Measurements from ENCODE around the gene TSSC4. TPM values are rescaled to one million over a fixed set of nuclear protein-coding genes. Genes with fewer than 3 reads are reported as not detected.

TSSC4 gene
- total RNA-seq, 1 donor from 2014 or later: 48.4 TPM

DNA sequence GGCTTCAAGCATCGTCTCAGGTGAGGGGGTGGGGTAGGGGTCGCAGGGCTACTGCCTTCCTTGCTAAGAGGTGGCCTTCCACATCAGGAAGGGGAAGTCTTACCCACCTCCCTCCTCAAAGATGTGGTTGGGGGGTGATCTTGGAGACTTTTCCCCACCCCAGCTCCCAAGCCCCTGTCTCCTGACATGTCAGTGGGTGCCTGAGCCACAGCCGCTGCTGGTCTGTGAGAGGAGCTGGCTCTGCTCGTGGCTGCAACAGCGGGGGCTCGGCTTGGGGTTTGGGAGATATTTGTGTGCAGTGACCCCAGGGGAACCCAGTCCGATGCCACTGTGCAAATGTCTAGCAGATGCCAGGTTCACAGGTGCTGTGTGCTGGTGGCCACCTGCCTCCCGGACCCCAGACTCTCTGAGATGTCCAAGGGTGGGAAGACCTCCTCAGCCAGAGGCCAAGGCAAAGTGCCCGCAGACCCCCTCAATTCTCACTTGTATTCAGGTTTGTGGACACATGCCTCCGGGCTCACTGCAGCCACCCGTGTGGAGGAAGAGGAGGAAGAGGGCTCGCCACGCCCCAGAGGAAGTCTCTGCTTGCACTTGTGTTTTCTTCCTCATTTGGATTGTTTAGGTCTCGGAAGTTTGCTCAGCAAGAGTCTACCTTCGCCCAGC lies 46.2 kb downstream of the TSSC4 start:
- no peak for DNase-seq (ENCODE audit: low spot score)
- H3K27ac Mint-ChIP-seq (ENCODE audit: unreplicated experiment): peak overlapping the region; percentile 70
- peaks cover 22% of the 10 kb centered on the region for H3K4me1 Mint-ChIP-seq (ENCODE audit: unreplicated experiment)
- H3K27me3 Mint-ChIP-seq (ENCODE audit: unreplicated experiment): peaks cover 11% of the 10 kb centered on the region
- peak overlapping the region; percentile 67 for H3K4me3 Mint-ChIP-seq (ENCODE audit: unreplicated experiment)
- TF ChIP-seq, protein P1, sequence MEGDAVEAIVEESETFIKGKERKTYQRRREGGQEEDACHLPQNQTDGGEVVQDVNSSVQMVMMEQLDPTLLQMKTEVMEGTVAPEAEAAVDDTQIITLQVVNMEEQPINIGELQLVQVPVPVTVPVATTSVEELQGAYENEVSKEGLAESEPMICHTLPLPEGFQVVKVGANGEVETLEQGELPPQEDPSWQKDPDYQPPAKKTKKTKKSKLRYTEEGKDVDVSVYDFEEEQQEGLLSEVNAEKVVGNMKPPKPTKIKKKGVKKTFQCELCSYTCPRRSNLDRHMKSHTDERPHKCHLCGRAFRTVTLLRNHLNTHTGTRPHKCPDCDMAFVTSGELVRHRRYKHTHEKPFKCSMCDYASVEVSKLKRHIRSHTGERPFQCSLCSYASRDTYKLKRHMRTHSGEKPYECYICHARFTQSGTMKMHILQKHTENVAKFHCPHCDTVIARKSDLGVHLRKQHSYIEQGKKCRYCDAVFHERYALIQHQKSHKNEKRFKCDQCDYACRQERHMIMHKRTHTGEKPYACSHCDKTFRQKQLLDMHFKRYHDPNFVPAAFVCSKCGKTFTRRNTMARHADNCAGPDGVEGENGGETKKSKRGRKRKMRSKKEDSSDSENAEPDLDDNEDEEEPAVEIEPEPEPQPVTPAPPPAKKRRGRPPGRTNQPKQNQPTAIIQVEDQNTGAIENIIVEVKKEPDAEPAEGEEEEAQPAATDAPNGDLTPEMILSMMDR (IDR thresholded peaks at IDR 0.05; ENCODE audit: unreplicated experiment): no peak
- H3K36me3 Mint-ChIP-seq (ENCODE audit: low read depth, unreplicated experiment): no peaks in the 10 kb centered on the region
- no peaks in the 10 kb centered on the region for H3K9me3 Mint-ChIP-seq (ENCODE audit: unreplicated experiment)

GRCh38 chr11:2447253-2447950 lies 46.9 kb downstream of the TSSC4 start:
- H3K4me3 Mint-ChIP-seq (ENCODE audit: unreplicated experiment): peak overlapping the region; percentile 67
- peaks cover 16% of the 10 kb centered on the region for H3K4me1 Mint-ChIP-seq (ENCODE audit: unreplicated experiment)
- H3K9me3 Mint-ChIP-seq (ENCODE audit: unreplicated experiment): no peaks in the 10 kb centered on the region
- peak overlapping the region; percentile 70 for H3K27ac Mint-ChIP-seq (ENCODE audit: unreplicated experiment)
- peak; percentile 47 for DNase-seq (ENCODE audit: low spot score)
- H3K27me3 Mint-ChIP-seq (ENCODE audit: unreplicated experiment): peaks cover 11% of the 10 kb centered on the region
- TF ChIP-seq, protein P1 (IDR thresholded peaks at IDR 0.05; ENCODE audit: unreplicated experiment): no peak
- H3K36me3 Mint-ChIP-seq (ENCODE audit: low read depth, unreplicated experiment): no peaks in the 10 kb centered on the region

DNA sequence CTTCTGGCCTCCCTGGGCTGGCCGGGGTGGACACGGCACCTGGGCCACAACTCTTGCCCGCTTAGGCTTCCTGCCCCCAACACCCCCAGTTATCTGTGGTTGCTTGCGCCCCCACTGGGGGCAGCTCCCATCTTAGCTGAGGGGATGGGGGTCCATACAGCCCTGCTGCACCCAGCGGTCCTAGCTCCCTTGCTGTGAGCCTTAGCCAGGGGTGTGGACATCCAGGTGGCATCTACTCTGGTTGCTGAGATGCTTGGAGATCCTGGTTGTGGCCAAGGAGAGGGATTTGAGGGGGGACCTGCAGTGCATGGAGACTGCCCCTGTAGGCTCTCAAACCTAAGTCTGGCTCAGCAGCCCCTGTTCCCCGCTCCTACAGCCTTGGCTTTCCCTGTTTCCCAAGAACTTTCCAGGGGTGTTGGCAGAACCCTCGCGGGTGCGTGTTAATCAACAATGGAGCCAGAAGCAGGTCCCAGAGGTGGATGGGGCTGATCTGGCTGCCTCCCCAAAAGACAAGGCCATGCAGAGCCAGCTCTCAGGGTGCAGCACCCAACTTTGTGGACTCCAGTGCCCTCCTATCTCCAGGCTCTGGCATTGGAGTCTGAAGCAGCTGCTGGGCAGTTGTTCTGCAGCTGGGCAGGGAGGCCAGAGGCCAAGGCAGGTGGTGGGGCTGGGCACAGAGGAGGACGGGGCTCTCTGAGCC lies 47.6 kb downstream of the TSSC4 start:
- peaks cover 16% of the 10 kb centered on the region for H3K4me1 Mint-ChIP-seq (ENCODE audit: unreplicated experiment)
- H3K27ac Mint-ChIP-seq (ENCODE audit: unreplicated experiment): no peak overlapping the region
- peaks cover 14% of the 10 kb centered on the region for H3K27me3 Mint-ChIP-seq (ENCODE audit: unreplicated experiment)
- no peak overlapping the region for H3K4me3 Mint-ChIP-seq (ENCODE audit: unreplicated experiment)
- DNase-seq (ENCODE audit: low spot score): no peak
- TF ChIP-seq, protein P1 (IDR thresholded peaks at IDR 0.05; ENCODE audit: unreplicated experiment): no peak
- no peaks in the 10 kb centered on the region for H3K9me3 Mint-ChIP-seq (ENCODE audit: unreplicated experiment)
- no peaks in the 10 kb centered on the region for H3K36me3 Mint-ChIP-seq (ENCODE audit: low read depth, unreplicated experiment)

DNA sequence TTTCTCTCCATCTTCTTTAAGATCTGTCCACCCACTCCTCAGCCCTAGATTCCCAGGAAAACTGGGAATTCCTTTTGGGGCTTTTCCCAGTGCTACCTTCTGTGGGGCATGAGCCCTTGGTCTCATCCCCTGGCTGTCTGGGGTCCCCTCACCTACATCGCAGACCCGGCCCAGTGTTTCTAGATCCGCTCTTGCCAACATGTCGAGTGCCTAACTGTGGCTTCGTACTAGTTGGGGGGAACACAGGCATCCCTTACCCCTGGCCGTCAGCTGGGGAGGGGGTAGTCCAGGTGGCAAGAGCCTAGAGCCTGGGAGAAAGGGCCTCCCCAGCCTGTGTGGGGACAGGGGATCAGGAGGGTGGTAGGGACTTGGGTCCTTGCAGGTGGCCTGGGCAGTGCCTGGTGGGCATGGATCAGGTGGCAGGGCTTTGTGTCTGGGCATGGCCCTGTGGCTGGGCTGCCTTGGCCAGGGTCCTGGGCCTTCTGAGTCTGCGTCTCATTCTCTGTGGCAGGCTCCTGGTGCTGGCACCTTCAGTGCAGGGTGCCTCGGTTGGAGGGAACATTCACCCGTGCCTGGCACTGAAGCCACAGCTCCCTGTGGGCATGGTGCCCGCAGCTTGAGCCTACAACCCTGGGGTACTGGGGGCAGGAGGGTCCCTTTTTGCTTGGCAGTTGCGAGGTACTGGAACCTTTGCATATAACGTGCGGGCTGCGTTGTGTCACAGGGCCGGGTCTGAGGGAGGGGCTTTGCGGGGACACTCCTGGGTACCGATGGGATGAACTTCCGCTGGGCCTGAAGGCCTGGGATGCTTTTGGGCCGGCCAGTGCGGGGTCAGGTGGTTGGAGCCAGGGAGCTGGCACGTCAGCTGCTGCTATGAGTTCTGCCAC lies 48.4 kb downstream of the TSSC4 start:
- TF ChIP-seq, protein P1 (IDR thresholded peaks at IDR 0.05; ENCODE audit: unreplicated experiment): no peak
- Mint-ChIP-seq H3K4me3 (ENCODE audit: unreplicated experiment) (no peak overlapping the region), H3K27me3 (ENCODE audit: unreplicated experiment) (peaks cover 12% of the 10 kb centered on the region), H3K4me1 (ENCODE audit: unreplicated experiment) (peaks cover 16% of the 10 kb centered on the region), H3K27ac (ENCODE audit: unreplicated experiment) (no peak overlapping the region), H3K9me3 (ENCODE audit: unreplicated experiment) (no peaks in the 10 kb centered on the region), H3K36me3 (ENCODE audit: low read depth, unreplicated experiment) (no peaks in the 10 kb centered on the region)
- DNase-seq (ENCODE audit: low spot score): no peak

Measured in endothelial cell (in vitro differentiated cells).